Mononuclear cell (primary cell): ENCODE data around the gene KLHL5. TPM values are rescaled to one million over a fixed set of nuclear protein-coding genes. Genes with fewer than 3 reads are reported as not detected.
"Not testable (repeated sequence)": the region's sequence is repeated elsewhere in the genome, so short reads cannot be mapped to it uniquely, and the experiment has no call there.

Experiments used
- H3K27me3 ChIP-seq: 2 replicates; pipeline ENCODE4 v1.6.0; 2011; ENCODE audit warnings: low read length, control low read depth; ENCODE audit not compliant: insufficient read depth
- H3K4me1 ChIP-seq: 2 replicates; pipeline ENCODE4 v1.5.1; 2011; ENCODE audit warnings: mild to moderate bottlenecking, low read length, control low read depth; ENCODE audit not compliant: insufficient read depth
- H3K4me3 ChIP-seq: 2 replicates; pipeline ENCODE4 v1.5.1; 2011; ENCODE audit warnings: mild to moderate bottlenecking, low read length, moderate library complexity
- H3K9me3 ChIP-seq: 2 replicates; pipeline ENCODE4 v1.5.1; 2011; ENCODE audit warnings: low read depth, mild to moderate bottlenecking, control low read depth, low read length
- total RNA-seq: library from RNA; depleted of rRNA; stranded (reverse); fragments of >200 nt; gene quantifications from one replicate; pipeline ENCODE4 v1.2.3, GENCODE V29; 2012

Gene KLHL5, protein sequence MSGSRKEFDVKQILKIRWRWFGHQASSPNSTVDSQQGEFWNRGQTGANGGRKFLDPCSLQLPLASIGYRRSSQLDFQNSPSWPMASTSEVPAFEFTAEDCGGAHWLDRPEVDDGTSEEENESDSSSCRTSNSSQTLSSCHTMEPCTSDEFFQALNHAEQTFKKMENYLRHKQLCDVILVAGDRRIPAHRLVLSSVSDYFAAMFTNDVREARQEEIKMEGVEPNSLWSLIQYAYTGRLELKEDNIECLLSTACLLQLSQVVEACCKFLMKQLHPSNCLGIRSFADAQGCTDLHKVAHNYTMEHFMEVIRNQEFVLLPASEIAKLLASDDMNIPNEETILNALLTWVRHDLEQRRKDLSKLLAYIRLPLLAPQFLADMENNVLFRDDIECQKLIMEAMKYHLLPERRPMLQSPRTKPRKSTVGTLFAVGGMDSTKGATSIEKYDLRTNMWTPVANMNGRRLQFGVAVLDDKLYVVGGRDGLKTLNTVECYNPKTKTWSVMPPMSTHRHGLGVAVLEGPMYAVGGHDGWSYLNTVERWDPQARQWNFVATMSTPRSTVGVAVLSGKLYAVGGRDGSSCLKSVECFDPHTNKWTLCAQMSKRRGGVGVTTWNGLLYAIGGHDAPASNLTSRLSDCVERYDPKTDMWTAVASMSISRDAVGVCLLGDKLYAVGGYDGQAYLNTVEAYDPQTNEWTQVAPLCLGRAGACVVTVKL
- 37.8 TPM for total RNA-seq

DNA sequence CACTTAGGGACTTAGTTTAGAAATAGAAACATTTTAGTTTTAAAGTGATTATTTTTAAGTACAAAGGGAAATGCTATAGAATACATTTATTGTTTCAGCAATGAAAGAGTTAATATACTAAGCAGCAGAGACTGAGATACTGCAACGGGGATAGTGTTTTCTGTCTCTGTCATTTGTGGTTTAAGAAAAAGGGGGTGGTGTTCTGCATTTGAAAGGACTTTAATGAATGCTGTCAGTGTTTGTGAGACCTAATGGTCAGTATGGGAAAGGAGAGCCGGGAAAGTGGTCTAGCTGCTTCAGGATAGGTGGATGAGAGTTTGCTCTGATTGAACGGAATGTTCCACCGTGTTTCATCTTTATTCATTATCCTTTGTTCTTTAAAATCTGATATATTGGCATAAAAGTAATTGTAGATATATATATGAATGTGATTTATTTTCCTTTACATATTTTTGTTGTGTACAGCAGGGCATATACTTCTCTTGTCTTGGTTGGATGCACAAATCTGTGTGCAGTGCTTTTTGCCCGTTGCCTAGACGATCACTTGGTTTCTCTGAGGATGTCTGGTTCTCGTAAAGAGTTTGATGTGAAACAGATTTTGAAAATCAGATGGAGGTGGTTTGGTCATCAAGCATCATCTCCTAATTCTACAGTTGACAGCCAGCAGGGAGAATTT lies at the start of gene KLHL5:
KLHL5 (plus strand) TSS at position 139 of the 676 bp plus-strand sequence; CDS start at position 560, 421 bp downstream.
- no peaks in the 10 kb centered on the region for H3K27me3 ChIP-seq
- H3K4me1 ChIP-seq: no peaks in the 10 kb centered on the region
- no peak within 1 kb of the TSS for H3K4me3 ChIP-seq
- H3K9me3 ChIP-seq: no peaks in the 10 kb centered on the region

DNA sequence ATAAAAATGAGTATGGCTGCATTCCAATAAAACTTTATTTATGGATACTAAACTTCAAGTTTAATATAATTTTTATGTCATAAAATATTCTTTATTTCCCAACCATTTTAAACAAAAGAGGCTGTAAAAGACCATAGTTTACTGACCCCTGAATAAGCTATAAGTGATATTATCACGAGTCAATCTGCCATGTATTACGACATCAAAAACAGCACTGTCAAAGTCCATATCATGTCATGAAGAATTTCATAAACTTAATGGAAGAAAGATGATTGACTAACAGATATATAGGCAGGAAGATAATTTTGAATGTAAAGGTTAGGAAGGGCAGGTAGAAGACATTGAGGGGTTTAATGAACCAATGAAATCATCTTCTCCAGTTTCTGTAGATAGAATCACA lies 48.0 kb upstream of the KLHL5 start:
- Histone ChIP-seq H3K4me3 (no peak overlapping the region), H3K4me1 (no peaks in the 10 kb centered on the region), H3K27me3 (no peaks in the 10 kb centered on the region), H3K9me3 (peaks cover 4% of the 10 kb centered on the region)

DNA sequence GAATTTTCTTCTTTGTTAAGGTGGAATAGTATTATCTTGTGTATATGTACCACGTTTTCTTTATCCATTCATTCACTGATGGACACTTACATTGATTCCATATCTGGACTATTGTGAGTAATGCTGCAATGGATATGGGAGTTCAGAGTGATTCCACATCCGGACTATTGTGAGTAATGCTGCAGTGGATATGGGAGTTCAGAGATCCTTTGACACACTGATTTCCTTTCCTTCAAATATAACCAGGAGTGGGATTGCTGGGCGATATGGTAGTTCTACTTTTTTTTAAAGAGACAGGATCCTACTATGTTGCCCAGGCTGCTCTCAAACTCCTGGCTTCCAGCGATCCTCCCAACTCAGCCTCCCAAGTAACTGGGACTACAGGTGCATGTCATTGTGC lies 41.9 kb upstream of the KLHL5 start:
- Histone ChIP-seq H3K4me1 (peaks cover under 1% of the 10 kb centered on the region), H3K4me3 (no peak overlapping the region), H3K9me3 (no peaks in the 10 kb centered on the region), H3K27me3 (no peaks in the 10 kb centered on the region)

GRCh38 chr4:39021631-39022030 lies 40.4 kb upstream of the KLHL5 start:
- peaks cover 16% of the 10 kb centered on the region for H3K4me1 ChIP-seq
- no peaks in the 10 kb centered on the region for H3K9me3 ChIP-seq
- no peak overlapping the region for H3K4me3 ChIP-seq
- H3K27me3 ChIP-seq: no peaks in the 10 kb centered on the region

- Histone ChIP-seq H3K4me3 (no peak overlapping the region), H3K4me1 (peaks cover 18% of the 10 kb centered on the region), H3K9me3 (no peaks in the 10 kb centered on the region)
These were observed 39.8 kb upstream of the KLHL5 start for GRCh38 chr4:39022241-39022640.

GRCh38 chr4:39023059-39023458 lies 39.0 kb upstream of the KLHL5 start:
- Histone ChIP-seq H3K27me3 (no peaks in the 10 kb centered on the region), H3K4me1 (peaks cover 26% of the 10 kb centered on the region), H3K4me3 (no peak overlapping the region), H3K9me3 (no peaks in the 10 kb centered on the region)

More at GRCh38 chr4:39022241-39022640, 39.8 kb upstream of the KLHL5 start:
- H3K27me3 ChIP-seq: no peaks in the 10 kb centered on the region

- Histone ChIP-seq H3K4me1 (peaks cover 32% of the 10 kb centered on the region), H3K9me3 (no peaks in the 10 kb centered on the region)
These were observed 37.6 kb upstream of the KLHL5 start for GRCh38 chr4:39024311-39024865.

DNA sequence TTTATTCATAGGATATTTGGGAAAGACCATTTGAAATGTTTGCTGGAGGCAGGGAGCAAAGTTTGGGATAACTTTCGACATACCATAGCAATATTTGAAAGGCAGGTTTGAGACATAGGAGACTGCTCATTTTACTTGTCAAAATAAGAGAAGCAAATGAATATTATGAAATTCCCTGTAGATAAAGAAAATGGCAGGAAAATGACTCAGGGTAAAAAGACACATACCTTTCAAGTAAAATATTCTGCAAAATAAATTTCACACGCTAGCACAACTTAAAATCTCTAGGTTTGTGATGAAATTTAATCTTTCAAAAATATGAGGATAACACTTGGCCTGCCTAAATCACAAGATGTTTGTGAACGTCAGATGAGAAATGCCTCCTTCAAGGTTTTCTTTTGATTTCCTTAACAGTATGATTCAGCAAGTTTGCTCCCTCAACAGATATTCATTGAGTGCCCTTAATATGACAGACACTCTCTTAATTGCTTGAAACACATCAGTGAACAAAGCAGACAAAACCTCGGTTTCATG lies 36.4 kb upstream of the KLHL5 start:
- no peak overlapping the region for H3K4me3 ChIP-seq
- H3K9me3 ChIP-seq: no peaks in the 10 kb centered on the region
- H3K27me3 ChIP-seq: no peaks in the 10 kb centered on the region
- peaks cover 39% of the 10 kb centered on the region for H3K4me1 ChIP-seq

More at GRCh38 chr4:39024311-39024865, 37.6 kb upstream of the KLHL5 start:
- H3K4me3 ChIP-seq: no peak overlapping the region
- H3K27me3 ChIP-seq: no peaks in the 10 kb centered on the region

DNA sequence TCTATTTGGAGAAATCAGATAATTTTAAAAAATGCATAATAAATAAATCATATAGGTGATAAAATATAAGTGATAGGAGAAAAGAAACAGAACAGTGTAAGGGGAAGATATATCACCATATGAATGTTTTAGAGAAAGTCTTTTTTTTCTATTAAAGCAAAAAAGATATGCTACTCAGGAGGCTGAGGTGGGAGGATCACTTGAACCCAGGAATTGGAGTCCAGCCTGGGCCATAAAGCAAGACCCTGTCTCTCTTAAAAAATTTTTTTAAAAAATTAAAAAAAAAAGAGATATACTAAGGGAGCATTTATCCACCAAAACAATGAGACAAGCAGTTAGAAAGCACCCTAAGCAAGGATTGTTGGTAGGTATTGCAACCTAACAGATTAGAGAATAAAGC lies 35.9 kb upstream of the KLHL5 start:
- H3K27me3 ChIP-seq: no peaks in the 10 kb centered on the region
- H3K9me3 ChIP-seq: no peaks in the 10 kb centered on the region
- no peak overlapping the region for H3K4me3 ChIP-seq
- H3K4me1 ChIP-seq: peaks cover 39% of the 10 kb centered on the region

DNA sequence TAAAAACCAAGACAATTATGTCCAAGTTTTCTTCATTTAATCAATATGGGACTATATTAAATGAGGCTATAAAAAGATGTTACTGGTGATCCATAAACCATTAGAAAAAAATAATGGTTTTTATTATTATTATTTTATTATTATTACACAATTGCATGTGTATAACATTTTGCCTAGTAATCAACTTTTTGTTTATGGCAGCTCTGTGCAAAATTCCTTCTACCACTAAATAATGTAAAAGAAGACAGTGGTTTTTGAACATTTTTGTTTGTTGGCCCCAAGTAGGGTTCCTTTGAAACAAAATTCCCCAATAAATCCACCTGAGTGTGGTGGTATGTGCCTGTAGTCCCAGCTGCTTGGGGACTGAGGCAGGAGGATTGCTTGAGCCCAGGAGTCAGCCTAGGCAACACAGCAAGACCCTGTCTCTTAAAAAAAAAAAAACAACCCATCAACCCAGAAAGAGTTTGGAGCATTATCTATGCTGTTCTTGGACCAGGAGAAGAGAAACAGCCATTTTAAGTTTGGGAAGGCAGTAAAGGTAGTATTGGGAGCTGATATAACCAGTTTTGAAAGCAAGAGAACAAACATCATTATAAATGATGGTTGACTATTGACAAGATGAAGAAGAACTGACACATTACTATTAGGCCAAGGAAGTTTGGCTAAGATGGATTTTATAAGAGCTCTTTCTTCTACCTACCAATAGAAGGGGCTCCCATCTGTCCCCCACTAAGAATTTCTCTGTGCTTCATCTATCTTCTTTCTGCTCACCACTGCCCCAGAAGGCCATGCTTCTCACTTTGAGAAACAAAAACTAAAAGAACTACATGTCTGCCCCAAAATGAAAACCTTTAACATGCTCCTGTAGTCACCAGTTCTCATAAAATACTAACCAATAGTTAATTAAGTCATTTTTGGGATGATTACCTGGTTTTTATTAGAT lies 32.0 kb upstream of the KLHL5 start:
- peak overlapping the region; percentile 38 for H3K4me3 ChIP-seq
- H3K27me3 ChIP-seq: no peaks in the 10 kb centered on the region
- peaks cover 58% of the 10 kb centered on the region for H3K4me1 ChIP-seq
- H3K9me3 ChIP-seq: no peaks in the 10 kb centered on the region

DNA sequence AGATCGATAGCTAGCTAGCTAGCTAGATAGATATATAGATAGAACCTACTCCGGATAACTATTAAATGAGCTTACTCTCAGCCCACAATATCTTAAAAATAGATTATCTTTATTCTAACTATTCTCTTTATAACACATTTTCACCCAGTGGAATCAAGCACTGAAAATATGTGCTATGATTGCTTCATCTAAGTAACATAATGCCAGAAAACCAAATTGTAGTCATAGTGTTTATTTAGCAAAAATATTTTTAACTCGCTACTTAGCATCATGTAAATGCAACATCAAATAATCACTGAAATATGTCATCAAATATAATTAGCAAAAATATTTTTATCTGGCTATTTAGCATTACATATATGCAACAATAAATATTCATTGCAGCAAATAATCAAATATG lies 31.3 kb upstream of the KLHL5 start:
- peaks cover 51% of the 10 kb centered on the region for H3K4me1 ChIP-seq
- no peaks in the 10 kb centered on the region for H3K9me3 ChIP-seq
- no peaks in the 10 kb centered on the region for H3K27me3 ChIP-seq
- peak overlapping the region; percentile 38 for H3K4me3 ChIP-seq

DNA sequence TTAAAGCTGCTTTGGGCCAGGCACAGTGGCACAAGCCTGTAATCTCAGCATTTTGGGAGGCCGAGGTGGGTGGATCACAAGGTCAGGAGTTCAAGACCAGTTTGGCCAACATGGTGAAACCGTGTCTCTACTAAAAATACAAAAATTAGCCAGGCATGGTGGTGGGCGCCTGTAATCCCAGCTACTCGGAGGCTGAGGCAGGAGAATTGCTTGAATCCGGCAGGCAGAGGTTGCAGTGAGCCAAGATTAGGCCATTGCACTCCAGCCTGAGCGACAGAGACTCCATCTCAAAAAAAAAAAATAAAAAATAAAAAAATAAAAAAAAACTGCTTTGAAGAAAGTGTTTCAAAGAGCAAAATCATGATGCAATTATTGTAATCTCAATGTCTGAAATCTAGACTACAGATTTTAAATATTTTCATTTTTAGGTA lies 30.4 kb upstream of the KLHL5 start:
- peaks cover 42% of the 10 kb centered on the region for H3K4me1 ChIP-seq
- H3K9me3 ChIP-seq, H3K27me3 ChIP-seq: not testable (repeated sequence)
- H3K4me3 ChIP-seq: peak overlapping the region; percentile 38

DNA sequence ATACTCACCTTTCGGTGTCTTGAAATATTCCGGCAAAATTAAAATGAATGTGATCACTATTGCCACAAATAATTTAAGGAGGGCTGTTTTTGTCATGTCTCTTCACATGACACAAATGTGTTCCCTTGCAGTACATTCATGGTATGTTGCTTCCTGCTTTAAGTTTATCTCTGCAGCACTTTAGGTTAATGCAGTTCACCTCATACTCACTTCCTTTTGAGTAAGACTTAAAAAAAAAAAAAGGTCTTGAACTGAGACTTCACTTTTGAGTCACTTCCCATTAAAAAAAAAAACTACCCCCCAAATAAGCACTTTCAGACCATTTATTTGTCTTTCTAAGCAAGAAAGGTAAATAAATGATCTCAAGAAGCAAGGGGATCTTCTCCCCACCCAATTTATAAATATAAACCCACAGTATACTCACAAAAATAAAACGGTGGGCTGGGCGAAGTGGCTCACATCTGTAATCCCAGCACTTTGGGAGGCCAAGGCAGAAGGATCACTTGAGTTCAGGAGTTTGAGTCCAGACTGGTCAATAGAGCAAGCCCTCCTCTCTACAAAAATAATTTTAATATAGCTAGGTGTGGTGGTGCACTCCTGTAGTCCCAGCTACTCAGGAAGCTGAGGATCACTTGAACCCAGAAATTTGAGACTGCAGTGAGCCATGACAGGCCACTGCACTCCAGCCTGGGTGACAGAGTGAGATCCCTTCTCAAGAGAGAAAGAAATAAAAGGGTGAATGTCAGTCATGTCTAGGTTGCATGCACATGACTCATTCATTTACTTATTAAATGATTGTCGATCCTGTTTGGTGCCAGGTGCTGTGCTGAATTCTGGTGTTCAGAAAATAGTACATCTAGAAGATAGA lies 29.6 kb upstream of the KLHL5 start, which contains the start of gene TMEM156:
TMEM156 (minus strand) TSS at position 192 of the 868 bp plus-strand sequence; CDS start at position 96, 96 bp downstream.
- H3K27me3 ChIP-seq: no peaks in the 10 kb centered on the region
- H3K9me3 ChIP-seq: no peaks in the 10 kb centered on the region
- peak within 1 kb of the TSS; percentile 38 for H3K4me3 ChIP-seq
- peaks cover 38% of the 10 kb centered on the region for H3K4me1 ChIP-seq
